Activated T-helper 1 cell treated with anti-CD3 and anti-CD28 coated beads, Interleukin-12 subunit alpha, Interleukin-12 subunit beta, Interleukin-2, Interleukin-4 antibody, amounts not matched to agents 30 ng/mL and 10 ng/mL and 1 ng/mL, durations not matched to agents 14 hours and 24 hours and 36 hours (primary cell): Measurements from ENCODE around the gene SATL1. TPM values are rescaled to one million over a fixed set of nuclear protein-coding genes. Genes with fewer than 3 reads are reported as not detected.
"Not testable (repeated sequence)": the region's sequence is repeated elsewhere in the genome, so short reads cannot be mapped to it uniquely, and the experiment has no call there.

ENCODE experiments used
- DNase-seq: peaks from one replicate; pipeline ENCODE4 v3.0.0; 2021; ENCODE audit warnings: low spot score
- H3K27ac Mint-ChIP-seq: one replicate; pipeline ENCODE4 v1.8.0; 2021; ENCODE audit warnings: mild to moderate bottlenecking, mixed read lengths
- H3K27me3 Mint-ChIP-seq: one replicate; pipeline ENCODE4 v1.8.0; 2022; ENCODE audit warnings: mild to moderate bottlenecking, moderate library complexity, mixed read lengths; ENCODE audit not compliant: insufficient read depth
- H3K36me3 Mint-ChIP-seq: one replicate; pipeline ENCODE4 v1.8.0; 2021; ENCODE audit warnings: low read depth, mixed read lengths
- H3K4me1 Mint-ChIP-seq: one replicate; pipeline ENCODE4 v1.8.0; 2021; ENCODE audit warnings: low read depth, mixed read lengths
- H3K4me3 Mint-ChIP-seq: one replicate; pipeline ENCODE4 v1.8.0; 2021; ENCODE audit warnings: mild to moderate bottlenecking, moderate library complexity, mixed read lengths
- H3K9me3 Mint-ChIP-seq: one replicate; pipeline ENCODE4 v1.8.0; 2021; ENCODE audit warnings: mixed read lengths
- intact Hi-C: fragments of 100-400 bp; cut with micrococcal nuclease; formaldehyde crosslinking; loops from one replicate; pipeline ENCODE4 v1.15.1; 2024
- total RNA-seq: library from RNA; stranded (reverse); gene quantifications from 2 replicates; pipeline ENCODE4 v1.2.3, GENCODE V29; 2022

The SATL1 gene, protein sequence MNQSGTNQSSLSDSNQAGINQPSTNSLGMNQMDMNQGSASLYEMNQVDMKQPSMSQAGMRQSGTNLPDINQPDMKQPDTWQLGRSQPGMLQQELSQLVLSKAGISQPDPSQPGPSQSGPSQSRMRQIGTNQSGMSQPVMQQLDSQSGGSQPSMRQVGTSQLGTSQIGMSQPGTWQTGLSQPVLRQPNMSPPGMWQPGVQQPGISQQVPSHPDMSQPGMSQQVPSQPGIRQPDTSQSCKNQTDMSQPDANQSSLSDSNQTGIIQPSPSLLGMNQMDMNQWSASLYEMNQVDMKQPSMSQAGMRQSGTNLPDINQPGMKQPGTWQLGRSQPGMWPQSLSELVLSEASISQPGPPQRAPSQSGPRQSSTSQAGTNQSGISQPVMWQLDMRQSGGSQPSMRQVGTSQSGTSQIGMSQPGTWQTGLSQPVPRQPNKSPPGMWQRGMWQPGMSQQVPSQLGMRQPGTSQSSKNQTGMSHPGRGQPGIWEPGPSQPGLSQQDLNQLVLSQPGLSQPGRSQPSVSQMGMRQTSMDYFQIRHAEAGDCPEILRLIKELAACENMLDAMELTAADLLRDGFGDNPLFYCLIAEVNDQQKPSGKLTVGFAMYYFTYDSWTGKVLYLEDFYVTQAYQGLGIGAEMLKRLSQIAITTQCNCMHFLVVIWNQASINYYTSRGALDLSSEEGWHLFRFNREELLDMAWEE
- total RNA-seq = not detected in 2 replicates

DNA sequence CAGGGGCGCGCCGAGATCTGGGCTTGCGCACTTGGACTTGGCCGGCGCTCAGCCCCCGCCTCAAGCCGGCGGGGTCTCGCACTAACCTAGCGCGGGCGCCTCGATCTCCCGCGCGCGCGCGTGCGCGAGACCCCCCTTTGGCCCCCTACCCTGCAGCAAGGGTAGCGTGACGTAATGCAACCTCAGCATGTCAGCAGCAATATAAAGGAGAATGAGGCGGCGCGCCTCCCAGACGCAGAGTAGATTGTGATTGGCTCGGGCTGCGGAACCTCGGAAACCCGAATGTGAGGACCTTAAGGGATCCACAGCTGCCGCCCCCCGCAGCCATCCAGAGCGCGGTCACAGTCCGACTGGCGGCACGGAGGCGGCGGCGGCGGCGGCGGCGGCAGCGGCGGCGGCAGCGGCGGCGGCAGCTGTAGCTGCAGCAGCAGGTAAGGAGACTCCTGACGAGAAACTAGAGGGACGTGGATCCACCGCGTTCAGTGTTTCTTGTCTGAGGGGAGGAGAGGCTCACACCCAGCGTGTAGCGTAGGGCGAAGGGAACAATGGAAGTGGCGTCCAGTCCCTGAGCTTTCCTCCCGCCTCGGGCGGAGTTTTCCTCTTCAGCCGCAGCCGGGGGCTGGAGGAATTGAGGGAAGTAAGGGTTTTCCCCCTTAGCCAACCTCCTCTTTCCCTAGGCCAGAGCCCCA, at the start of gene SATL1, which contains the start of gene ZNF711:
Gene SATL1, minus strand, starts transcription at position 19 of the 689 bp plus-strand sequence. CDS start 134,811 bp downstream, outside the sequence.
Gene ZNF711, plus strand, starts transcription at position 231 of the 689 bp plus-strand sequence. CDS start 3,582 bp downstream, outside the sequence.
- Mint-ChIP-seq H3K4me3 (peak within 1 kb of the TSS; percentile 89), H3K4me1 (peaks cover 14% of the 10 kb centered on the region), H3K9me3 (no peaks in the 10 kb centered on the region), H3K27me3 (peaks cover 24% of the 10 kb centered on the region), H3K36me3 (no peaks in the 10 kb centered on the region), H3K27ac (peak within 1 kb of the TSS; percentile 72)
- intact Hi-C loops = no loop called here
- no peak for DNase-seq

GRCh38 chrX:85288992-85289723, 45.6 kb upstream of the SATL1 start:
- Mint-ChIP-seq H3K36me3 (no peaks in the 10 kb centered on the region), H3K9me3 (no peaks in the 10 kb centered on the region), H3K4me1 (no peaks in the 10 kb centered on the region), H3K27ac (no peak overlapping the region), H3K27me3 (no peaks in the 10 kb centered on the region), H3K4me3 (no peak overlapping the region)
- intact Hi-C loops = no loop called here
- DNase-seq = no peak

- DNase-seq, intact Hi-C loops, H3K27me3 Mint-ChIP-seq, H3K4me1 Mint-ChIP-seq, H3K36me3 Mint-ChIP-seq, H3K4me3 Mint-ChIP-seq, H3K27ac Mint-ChIP-seq, H3K9me3 Mint-ChIP-seq: not testable (repeated sequence)
Measured at GRCh38 chrX:85285286-85285685, 41.7 kb upstream of the SATL1 start.

- intact Hi-C loops = no loop called here
- no peak for DNase-seq
- Mint-ChIP-seq H3K27me3 (peaks cover 24% of the 10 kb centered on the region), H3K4me1 (peaks cover 14% of the 10 kb centered on the region), H3K27ac (peak overlapping the region; percentile 72), H3K9me3 (no peaks in the 10 kb centered on the region), H3K36me3 (no peaks in the 10 kb centered on the region), H3K4me3 (peak overlapping the region; percentile 89)
Measured at GRCh38 chrX:85244450-85245211, 1.1 kb upstream of the SATL1 start.

DNA sequence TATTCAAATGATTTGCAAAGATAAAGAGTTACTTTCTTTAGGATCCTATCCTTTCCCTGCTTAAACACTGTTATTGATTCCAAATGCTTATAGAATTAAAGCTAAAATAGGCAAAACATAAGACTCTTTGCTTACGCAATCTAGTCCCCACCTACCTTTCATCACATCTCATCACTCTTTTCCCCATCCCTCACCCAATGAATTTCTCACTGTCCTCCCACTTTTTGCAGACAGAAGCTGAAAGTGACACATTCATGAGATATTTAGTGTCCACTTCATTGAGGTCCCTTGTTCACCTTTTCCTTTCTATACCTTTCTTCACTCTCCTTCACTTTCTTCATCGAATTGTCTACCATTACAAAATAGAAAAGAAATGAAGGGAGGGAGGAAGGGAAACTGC, 424 bp downstream of the SATL1 start:
- Mint-ChIP-seq H3K4me1 (peaks cover 14% of the 10 kb centered on the region), H3K9me3 (no peaks in the 10 kb centered on the region), H3K4me3 (peak overlapping the region; percentile 55), H3K27me3 (peaks cover 24% of the 10 kb centered on the region), H3K27ac (no peak overlapping the region), H3K36me3 (no peaks in the 10 kb centered on the region)
- DNase-seq = no peak
- intact Hi-C loops = no loop called here

DNA sequence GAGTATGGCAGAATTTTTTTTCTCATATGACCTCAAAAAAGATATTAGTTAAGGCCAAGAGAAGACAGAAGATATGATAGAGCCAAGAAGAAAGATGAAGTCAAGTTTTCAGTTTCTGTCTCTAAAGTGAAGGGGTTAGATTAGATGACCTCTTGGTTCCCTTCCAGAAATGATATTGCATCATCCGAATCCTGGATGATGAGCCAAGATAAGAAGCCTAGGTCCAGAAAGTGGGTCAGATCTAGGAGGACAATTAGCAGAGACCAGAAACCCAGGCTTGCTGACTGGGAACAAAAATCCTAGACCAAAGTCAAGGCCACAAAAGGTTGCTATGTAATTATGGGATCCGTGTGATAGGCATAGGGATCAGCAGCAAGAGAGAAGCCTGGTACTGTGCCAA, 20.2 kb downstream of the SATL1 start:
- Mint-ChIP-seq H3K4me3 (no peak overlapping the region), H3K9me3 (no peaks in the 10 kb centered on the region), H3K4me1 (no peaks in the 10 kb centered on the region), H3K27ac (no peak overlapping the region), H3K36me3 (no peaks in the 10 kb centered on the region), H3K27me3 (no peaks in the 10 kb centered on the region)
- intact Hi-C loops = no loop called here
- DNase-seq = no peak

- H3K9me3 Mint-ChIP-seq = no peaks in the 10 kb centered on the region
- no peaks in the 10 kb centered on the region for H3K36me3 Mint-ChIP-seq
- intact Hi-C loops = no loop called here
- DNase-seq = no peak
- H3K27me3 Mint-ChIP-seq = no peaks in the 10 kb centered on the region
- H3K4me1 Mint-ChIP-seq = no peaks in the 10 kb centered on the region
- no peak overlapping the region for H3K27ac Mint-ChIP-seq
- H3K4me3 Mint-ChIP-seq = no peak overlapping the region
Measured at GRCh38 chrX:85221361-85221760, 22.2 kb downstream of the SATL1 start.

- Mint-ChIP-seq H3K9me3 (no peaks in the 10 kb centered on the region), H3K27me3 (no peaks in the 10 kb centered on the region), H3K4me3 (no peak overlapping the region), H3K4me1 (no peaks in the 10 kb centered on the region), H3K36me3 (no peaks in the 10 kb centered on the region), H3K27ac (no peak overlapping the region)
- DNase-seq = no peak
- intact Hi-C loops = no loop called here
Measured at GRCh38 chrX:85215946-85216345, 27.6 kb downstream of the SATL1 start.

GRCh38 chrX:85213792-85214530, 29.6 kb downstream of the SATL1 start:
- H3K4me3 Mint-ChIP-seq = no peak overlapping the region
- no peak for DNase-seq
- H3K36me3 Mint-ChIP-seq = no peaks in the 10 kb centered on the region
- intact Hi-C loops = no loop called here
- H3K27me3 Mint-ChIP-seq = no peaks in the 10 kb centered on the region
- no peaks in the 10 kb centered on the region for H3K4me1 Mint-ChIP-seq
- H3K27ac Mint-ChIP-seq = no peak overlapping the region
- no peaks in the 10 kb centered on the region for H3K9me3 Mint-ChIP-seq

DNA sequence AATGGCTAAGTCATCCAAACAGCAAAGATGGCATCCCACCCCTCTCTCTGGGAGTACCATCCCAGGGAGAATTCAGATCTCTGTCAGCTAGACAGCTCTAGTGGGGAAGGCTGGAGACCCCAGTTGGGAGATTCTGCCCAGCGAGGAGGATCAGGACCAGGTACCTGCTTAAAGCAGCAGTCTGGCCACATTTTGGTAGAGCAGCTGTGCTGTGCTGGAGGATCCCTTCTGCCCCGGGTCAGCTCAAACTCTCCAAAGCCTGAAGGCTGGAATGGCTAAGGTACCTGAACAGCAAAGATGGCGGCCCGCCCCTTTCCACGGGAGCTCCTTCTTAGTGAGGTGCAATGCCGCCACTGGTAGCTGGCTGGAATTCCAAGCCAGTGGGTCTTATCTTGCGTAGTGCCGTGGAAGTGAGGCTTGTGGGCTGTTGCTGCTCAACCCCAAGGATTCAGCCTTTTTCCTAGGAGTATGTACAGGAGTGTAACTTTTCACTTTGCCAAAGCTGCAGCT, 40.1 kb downstream of the SATL1 start:
- H3K27ac Mint-ChIP-seq = no peak overlapping the region
- intact Hi-C loops = no loop called here
- no peak for DNase-seq
- no peaks in the 10 kb centered on the region for H3K27me3 Mint-ChIP-seq
- H3K36me3 Mint-ChIP-seq = no peaks in the 10 kb centered on the region
- no peak overlapping the region for H3K4me3 Mint-ChIP-seq
- no peaks in the 10 kb centered on the region for H3K9me3 Mint-ChIP-seq
- no peaks in the 10 kb centered on the region for H3K4me1 Mint-ChIP-seq

DNA sequence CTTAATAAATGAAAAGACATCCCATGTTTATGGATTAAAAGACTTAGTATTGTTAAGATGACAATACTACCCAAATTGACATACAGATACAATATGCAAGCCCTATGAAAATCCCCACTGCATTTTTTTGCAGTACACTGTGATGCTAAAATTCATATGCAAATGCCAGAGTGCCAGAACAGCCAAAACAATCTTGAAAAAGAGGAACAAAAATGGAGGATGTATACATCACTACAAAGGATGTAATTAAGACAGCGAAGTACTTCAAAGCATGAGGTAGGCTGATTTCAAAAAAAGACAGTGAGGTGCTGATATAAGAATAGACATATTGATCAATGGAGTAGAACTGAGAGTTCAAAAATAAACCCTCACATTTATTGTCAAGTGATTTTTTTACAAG, 47.3 kb downstream of the SATL1 start:
- Mint-ChIP-seq H3K27me3 (no peaks in the 10 kb centered on the region), H3K36me3 (no peaks in the 10 kb centered on the region), H3K9me3 (peaks cover 5% of the 10 kb centered on the region), H3K4me3 (no peak overlapping the region), H3K4me1 (no peaks in the 10 kb centered on the region), H3K27ac (no peak overlapping the region)
- intact Hi-C loops = no loop called here
- no peak for DNase-seq
